Stomach (tissue), 9 donors: ENCODE measurements around the gene ADAMTS16. TPM values are rescaled to one million over a fixed set of nuclear protein-coding genes. Genes with fewer than 3 reads are reported as not detected.

Source experiments
- DNase-seq, 2 donors: peaks; one replicate each; pipeline versions ENCODE4 v3.0.0 to v3.0.0-alpha.2; 2013 to 2019
- H3K27ac ChIP-seq, 5 donors: fragments of 200-600 bp in 4 of 5; sonication (generic) in 4 of 5; one replicate each; pipeline ENCODE4 v1.5.1; 2013 to 2019; ENCODE audit warnings: mild to moderate bottlenecking in 1 of 5, moderate library complexity in 1 of 5
- H3K27me3 ChIP-seq, 3 donors: fragments of 200-600 bp; sonication (generic); one replicate each; pipeline ENCODE4 v1.5.1; 2017 to 2019; ENCODE audit warnings: mixed run types in 1 of 3
- H3K36me3 ChIP-seq, 4 donors: fragments of 200-600 bp; sonication (generic); 1 replicate in 3 of 4; 2 replicates in 1 of 4; pipeline ENCODE4 v1.5.1; 2016 to 2019
- H3K4me1 ChIP-seq, 4 donors: fragments of 200-600 bp; sonication (generic); one replicate each; pipeline ENCODE4 v1.5.1; 2016 to 2019
- H3K4me3 ChIP-seq, 4 donors: fragments of 200-600 bp; sonication (generic) in 3 of 4; one replicate each; pipeline ENCODE4 v1.5.1; 2016 to 2019; ENCODE audit warnings: mild to moderate bottlenecking in 1 of 4
- H3K9me3 ChIP-seq, 4 donors: fragments of 200-600 bp; sonication (generic); one replicate each; pipeline ENCODE4 v1.5.1; 2016 to 2019
- EP300 ChIP-seq: sonication (generic); formaldehyde crosslinking; IDR thresholded peaks from one replicate; pipeline ENCODE4 v1.6.1; 2017; ENCODE audit warnings: antibody characterized with exemption
- POLR2A ChIP-seq, 4 donors: fragments of 450-650 bp; IDR thresholded peaks; one replicate each; pipeline ENCODE4 v1.6.1; 2016; ENCODE audit warnings: antibody characterized with exemption in 4 of 4, control low read depth in 2 of 4, mild to moderate bottlenecking in 1 of 4, moderate library complexity in 1 of 4
- POLR2AphosphoS5 ChIP-seq, 3 donors: sonication (generic); formaldehyde crosslinking; IDR thresholded peaks; one replicate each; pipeline ENCODE4 v1.6.1; 2016; ENCODE audit warnings: antibody characterized with exemption in 3 of 3
- WGBS, 5 donors: extraction: QIAGEN DNeasy Blood & Tissue Kit in 3 of 5; methylation state at CpG; one replicate each; pipeline versions ENCODE4 v1.1.5 to v1.1.7; 2013 to 2018; 5-methylcytosine and 5-hydroxymethylcytosine counted together
- intact Hi-C: fragments of 100-400 bp; cut with DNase I; formaldehyde crosslinking; loops from one replicate; pipeline ENCODE4 v1.15.1; 2023; ENCODE audit warnings: low total_unique reads
- polyA plus RNA-seq, 3 donors: library from polyadenylated mRNA; stranded (reverse); fragments of 200-250 nt; gene quantifications; one replicate each; pipeline ENCODE4 v1.2.3, GENCODE V29; 2013
- small RNA-seq, 4 donors: library from RNA; depleted of rRNA; stranded (forward); fragments of <200 nt; gene quantifications; one replicate each; pipeline ENCODE3, GENCODE V24; 2016
- total RNA-seq, 5 donors: library from RNA; depleted of rRNA; stranded (reverse); fragments of >200 nt; gene quantifications; one replicate each; pipeline versions ENCODE4 v1.1.0 to v1.2.3, GENCODE V29; 2014 to 2016
- TF ChIP-seq, protein P1 (sequence below), 7 experiments: fragments of 450-650 bp in 4 of 7; fragments of 200-600 bp in 3 of 7; sonication (generic) in 3 of 7; IDR thresholded peaks; one replicate each; pipeline ENCODE4 v1.5.1; 2016 to 2019; ENCODE audit warnings: antibody characterized with exemption in 7 of 7, control low read depth in 2 of 7, mild to moderate bottlenecking in 1 of 7
- donor health status: healthy with polysubstance abuse.
- donor health status: Bipolar disorder and iron deficiency.
- donor health status: healthy.

Gene ADAMTS16
- total and polyA plus RNA-seq, 8 donors: 0.29 to 12.7 TPM; not detected in 6

DNA sequence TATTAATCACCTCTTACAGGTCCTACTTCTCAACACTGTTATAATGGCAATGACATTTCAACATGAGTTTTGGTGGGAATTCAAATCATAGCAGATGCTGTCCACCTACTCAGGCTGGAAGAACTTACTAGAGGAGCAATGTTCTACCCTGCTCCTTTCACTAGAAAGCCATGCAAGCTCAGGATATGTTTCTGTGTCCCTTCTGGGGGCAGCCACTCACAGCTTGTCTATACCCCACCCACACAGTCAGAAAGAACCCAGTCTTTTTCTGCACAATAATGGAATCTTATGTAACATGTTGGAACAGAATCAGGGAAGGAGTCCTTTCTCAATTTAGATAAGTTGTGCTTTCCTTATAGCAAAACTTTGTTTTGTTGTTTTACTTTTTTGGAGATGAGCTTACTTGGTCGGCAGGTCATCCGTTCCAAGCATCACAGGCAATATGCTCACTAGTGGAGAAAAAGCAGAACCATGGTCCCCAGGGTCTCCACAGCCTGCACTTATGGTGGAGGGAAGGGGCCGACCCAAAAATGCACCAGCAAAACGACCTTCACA, 229.0 kb downstream of the ADAMTS16 start:
- TF ChIP-seq POLR2AphosphoS5 (IDR thresholded peaks at IDR 0.05): no peak
- no peak for TF ChIP-seq EP300
- no peak for TF ChIP-seq POLR2A (IDR thresholded peaks at IDR 0.05)
- TF ChIP-seq, protein P1, sequence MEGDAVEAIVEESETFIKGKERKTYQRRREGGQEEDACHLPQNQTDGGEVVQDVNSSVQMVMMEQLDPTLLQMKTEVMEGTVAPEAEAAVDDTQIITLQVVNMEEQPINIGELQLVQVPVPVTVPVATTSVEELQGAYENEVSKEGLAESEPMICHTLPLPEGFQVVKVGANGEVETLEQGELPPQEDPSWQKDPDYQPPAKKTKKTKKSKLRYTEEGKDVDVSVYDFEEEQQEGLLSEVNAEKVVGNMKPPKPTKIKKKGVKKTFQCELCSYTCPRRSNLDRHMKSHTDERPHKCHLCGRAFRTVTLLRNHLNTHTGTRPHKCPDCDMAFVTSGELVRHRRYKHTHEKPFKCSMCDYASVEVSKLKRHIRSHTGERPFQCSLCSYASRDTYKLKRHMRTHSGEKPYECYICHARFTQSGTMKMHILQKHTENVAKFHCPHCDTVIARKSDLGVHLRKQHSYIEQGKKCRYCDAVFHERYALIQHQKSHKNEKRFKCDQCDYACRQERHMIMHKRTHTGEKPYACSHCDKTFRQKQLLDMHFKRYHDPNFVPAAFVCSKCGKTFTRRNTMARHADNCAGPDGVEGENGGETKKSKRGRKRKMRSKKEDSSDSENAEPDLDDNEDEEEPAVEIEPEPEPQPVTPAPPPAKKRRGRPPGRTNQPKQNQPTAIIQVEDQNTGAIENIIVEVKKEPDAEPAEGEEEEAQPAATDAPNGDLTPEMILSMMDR (IDR thresholded peaks at IDR 0.05): no peak
- no peaks in the 10 kb centered on the region for H3K9me3 ChIP-seq
- intact Hi-C loops: no loop called here
- no peak for DNase-seq
- WGBS, 5 donors: 55 to 77% (median 71%) methylated on average over 4 of the region's 4 CpGs
- H3K27me3 ChIP-seq: no peaks in the 10 kb centered on the region
- no peaks in the 10 kb centered on the region for H3K4me1 ChIP-seq
- H3K36me3 ChIP-seq: no peaks in the 10 kb centered on the region
- H3K4me3 ChIP-seq: no peak overlapping the region
- H3K27ac ChIP-seq: no peak overlapping the region

Small RNAs within 50 kb of the gene (small RNA-seq; reads per million reads assigned to genes)
- gene RN7SKP73: 0 reads per million in 4 donors
